ENCODE data around the gene MEX3B.

MEX3B gene

DNA sequence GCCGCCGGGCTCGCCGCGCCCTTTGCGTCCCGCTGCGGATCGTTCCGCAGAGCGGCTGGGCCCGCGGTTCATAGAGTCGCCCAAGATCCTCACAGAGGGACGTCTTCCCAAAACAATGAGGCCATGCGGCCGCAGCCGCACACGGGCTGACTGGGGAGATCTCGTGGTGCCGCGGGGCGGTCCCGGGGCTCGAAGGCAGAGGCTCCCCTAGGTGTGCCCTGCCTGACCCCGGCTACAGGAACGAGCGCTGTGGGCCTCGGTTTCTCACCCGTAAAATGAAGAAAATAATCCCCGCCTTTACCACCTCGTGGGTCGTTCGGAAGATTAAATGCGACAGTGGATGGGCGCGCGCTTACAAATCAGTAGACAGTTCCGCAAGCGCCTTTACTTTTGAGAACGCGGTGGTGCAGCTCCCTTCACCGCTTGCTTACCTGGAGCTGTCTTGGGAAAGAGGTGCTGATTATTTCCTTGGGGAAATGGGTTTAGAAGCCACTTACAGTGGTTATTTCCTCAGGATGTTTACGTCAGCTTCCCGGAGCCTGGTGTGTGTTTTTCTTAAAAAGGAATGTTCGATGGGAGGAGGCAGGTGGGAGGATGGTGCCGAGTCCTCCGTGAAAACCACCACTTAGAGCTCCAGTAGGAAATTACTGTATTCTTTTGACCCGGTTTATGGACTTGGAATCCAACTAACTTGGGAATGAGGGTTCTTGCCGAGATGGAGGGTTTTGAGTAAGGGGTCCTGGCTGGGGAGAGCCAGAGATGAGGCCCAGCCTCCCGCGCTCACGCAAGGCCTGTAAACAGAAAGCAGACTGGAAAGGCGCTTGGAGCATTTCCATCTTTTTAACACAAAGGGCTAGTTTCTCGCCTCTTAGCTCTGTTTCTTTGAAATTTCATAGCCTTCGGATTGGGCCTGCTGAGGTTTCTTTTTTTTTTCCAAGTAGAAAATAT lies 1.9 kb upstream of the MEX3B start:
- ChIA-PET CTCF (interaction anchor here (1.2 to 1.7 kb wide), 3 partner anchors 9 to 61 kb away, joined by 3 to 7 read pairs (median 6); no protein-coding TSS in a partner anchor), POLR2A (interaction anchor here (2.1 kb wide), 1 partner anchor 10 kb away, joined by 8 read pairs; no protein-coding TSS in a partner anchor)
- TF ChIP-seq L3MBTL2 (conservative IDR thresholded peaks at IDR 0.05): peak; percentile 92
- no peak for TF ChIP-seq ZNF384 (IDR thresholded peaks at IDR 0.05)
- DNase-seq (ENCODE audit: extremely low spot score): no peak

DNA sequence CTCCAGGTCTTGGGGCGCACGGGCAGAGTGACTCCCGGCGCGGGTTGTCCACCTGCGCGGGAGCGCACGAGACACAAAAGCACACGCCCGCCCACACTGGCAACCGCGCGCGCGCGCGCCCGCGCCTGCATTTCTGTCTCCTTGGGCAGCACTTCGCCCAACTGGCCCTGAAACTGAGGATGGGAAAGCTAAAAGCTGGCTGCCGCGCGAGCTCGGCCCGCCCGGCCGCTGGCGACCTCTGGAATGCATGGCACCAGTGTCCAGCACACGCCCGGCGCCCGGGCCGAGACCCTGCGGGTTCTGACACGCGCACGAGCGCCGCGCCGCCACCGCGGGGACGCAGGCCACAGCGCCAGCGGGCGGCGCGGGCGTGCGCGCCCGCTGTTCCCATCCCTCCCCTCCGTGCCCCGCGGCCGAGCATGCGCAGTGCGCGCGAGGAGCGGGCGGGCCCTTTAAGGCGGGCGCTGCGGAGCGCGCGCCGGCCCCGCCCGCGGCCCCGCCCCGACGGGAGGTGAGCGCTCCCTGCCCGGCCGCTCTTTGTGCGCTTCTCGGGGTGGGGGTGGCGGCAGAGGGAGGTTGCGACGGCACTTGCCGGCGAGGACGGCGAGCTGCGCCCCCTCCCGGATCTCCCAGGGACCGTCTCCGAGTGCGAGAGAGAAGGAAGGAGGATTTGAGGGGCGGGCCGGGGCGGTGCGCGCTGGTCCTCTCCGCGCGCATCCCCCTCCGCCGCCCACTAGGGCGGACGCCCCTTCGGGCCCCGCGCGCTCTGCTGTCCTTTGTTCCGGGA lies 1.0 kb upstream of the MEX3B start:
- DNase-seq (ENCODE audit: extremely low spot score): peak; percentile 97
- ChIA-PET CTCF (interaction anchor here (0.6 to 1.2 kb wide), 3 partner anchors 8 to 107 kb away, joined by 3 to 4 read pairs (median 3); no protein-coding TSS in a partner anchor), POLR2A (interaction anchor here (0.6 to 1.8 kb wide), 15 partner anchors 10 to 275 kb away, joined by 3 to 8 read pairs (median 4); no protein-coding TSS in a partner anchor)
- TF ChIP-seq HDGF (IDR thresholded peaks at IDR 0.05; ENCODE audit: borderline replicate concordance) (no peak), TARDBP (IDR thresholded peaks at IDR 0.05) (0 out of 2 replicates have a peak, but pooled peaks have one; percentile 18), LEF1 (IDR thresholded peaks at IDR 0.05; ENCODE audit: borderline replicate concordance) (no peak), ARNT (IDR thresholded peaks at IDR 0.05) (peak; percentile 59; the same call in 1 of the 2 replicates), SUZ12 (IDR thresholded peaks at IDR 0.05) (no peak), BHLHE40 (IDR thresholded peaks at IDR 0.05; ENCODE audit: borderline replicate concordance) (no peak), ELF4 (IDR thresholded peaks at IDR 0.05) (no peak), FOXM1 (IDR thresholded peaks at IDR 0.05; ENCODE audit: borderline replicate concordance) (peak; percentile 74), CTBP1 (IDR thresholded peaks at IDR 0.05; ENCODE audit: borderline replicate concordance) (peak; percentile 84)

DNA sequence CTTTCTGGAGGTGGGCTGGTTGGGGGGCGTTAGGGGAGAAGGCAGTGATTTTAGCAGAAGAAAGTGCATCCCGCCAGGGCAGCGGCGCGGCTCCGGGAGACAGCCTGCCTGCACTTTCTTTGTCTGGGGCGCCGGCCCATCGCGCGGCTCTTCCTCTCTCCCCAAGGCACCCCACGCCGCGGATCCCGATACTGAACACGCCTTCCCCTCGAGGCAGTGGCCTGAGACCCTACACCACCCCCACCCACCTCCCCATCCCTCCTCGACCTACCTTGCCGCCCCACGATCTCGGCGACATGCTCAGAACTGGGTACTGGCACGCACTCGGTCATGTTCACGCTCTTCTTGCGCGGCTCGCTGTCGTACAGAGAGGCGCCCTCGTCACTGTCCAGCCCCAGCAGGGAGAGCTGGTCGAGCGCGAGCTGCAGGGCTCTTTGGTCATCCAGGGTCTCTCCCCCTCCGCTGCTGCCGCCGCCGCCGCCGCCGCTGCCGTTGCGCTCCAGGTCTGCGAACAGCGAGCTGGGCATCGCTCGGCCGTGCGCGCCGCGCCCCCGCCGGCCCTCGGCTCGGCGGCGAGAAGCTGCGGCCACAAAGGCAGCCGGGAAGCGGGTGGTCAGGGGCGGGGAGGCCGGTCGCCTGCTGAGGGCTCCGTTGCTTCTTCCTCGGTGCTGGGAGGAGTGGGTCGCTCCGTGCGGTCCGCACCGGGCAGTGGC lies 483 bp downstream of the MEX3B start:
- peak; percentile 30 for DNase-seq (ENCODE audit: extremely low spot score)
- CTCF ChIA-PET: no interaction called here
- no peak for TF ChIP-seq BHLHE40 (IDR thresholded peaks at IDR 0.05; ENCODE audit: borderline replicate concordance)
- peak; percentile 31; the same call in 1 of the 2 replicates for TF ChIP-seq L3MBTL2 (conservative IDR thresholded peaks at IDR 0.05)
- POLR2A ChIA-PET: interaction anchor here (0.7 to 1.8 kb wide), 10 partner anchors 13 to 148 kb away, joined by 3 to 8 read pairs (median 4); no protein-coding TSS in a partner anchor

DNA sequence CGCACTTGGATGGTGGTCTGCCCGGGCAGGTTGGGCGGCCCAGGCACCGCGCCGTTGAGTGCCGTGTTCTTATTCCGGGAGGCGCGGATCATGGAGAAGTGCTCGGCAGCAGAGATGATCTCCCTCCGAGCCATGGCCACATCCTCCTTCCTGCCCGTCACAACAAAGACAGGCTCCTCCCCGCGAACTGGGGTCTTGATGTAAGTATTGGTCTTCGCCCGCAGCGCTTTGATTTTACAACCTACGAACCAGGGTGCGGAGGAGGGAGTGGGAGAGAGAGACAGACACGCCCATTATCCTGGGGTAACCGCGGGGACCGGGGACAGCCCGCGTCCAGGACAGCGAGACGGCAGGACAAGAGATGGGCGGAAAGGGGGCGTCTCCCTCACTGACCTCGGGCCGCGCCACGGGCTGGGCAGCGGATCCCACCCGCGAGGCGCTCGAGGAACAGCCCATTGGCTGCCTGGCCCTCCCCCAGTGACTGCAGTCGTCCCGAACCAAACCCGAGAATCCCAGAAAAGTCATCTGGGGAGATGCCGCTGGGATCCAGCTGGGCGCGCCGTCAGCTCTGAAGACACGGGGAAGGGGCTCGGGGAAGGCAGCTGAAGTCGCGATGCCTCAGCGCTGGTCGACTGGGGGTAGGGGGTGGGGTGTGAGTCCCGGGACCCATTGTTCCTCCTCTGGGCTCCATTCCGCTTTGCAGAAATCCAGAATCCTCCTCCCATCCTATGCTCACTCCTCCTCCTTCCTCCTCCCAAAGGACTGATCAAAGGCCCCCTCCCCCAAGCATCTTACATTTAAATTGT lies 1.2 kb downstream of the MEX3B start:
- TF ChIP-seq FOXA1 (IDR thresholded peaks at IDR 0.05) (no peak), SP1 (IDR thresholded peaks at IDR 0.05) (no peak), CTBP1 (IDR thresholded peaks at IDR 0.05; ENCODE audit: borderline replicate concordance) (no peak), TARDBP (IDR thresholded peaks at IDR 0.05) (no peak)
- DNase-seq (ENCODE audit: extremely low spot score): peak; percentile 28
- CTCF ChIA-PET: no interaction called here
- POLR2A ChIA-PET: interaction anchor here (1.0 to 1.1 kb wide), 3 partner anchors 14 to 104 kb away, joined by 3 to 5 read pairs (median 3); no protein-coding TSS in a partner anchor

DNA sequence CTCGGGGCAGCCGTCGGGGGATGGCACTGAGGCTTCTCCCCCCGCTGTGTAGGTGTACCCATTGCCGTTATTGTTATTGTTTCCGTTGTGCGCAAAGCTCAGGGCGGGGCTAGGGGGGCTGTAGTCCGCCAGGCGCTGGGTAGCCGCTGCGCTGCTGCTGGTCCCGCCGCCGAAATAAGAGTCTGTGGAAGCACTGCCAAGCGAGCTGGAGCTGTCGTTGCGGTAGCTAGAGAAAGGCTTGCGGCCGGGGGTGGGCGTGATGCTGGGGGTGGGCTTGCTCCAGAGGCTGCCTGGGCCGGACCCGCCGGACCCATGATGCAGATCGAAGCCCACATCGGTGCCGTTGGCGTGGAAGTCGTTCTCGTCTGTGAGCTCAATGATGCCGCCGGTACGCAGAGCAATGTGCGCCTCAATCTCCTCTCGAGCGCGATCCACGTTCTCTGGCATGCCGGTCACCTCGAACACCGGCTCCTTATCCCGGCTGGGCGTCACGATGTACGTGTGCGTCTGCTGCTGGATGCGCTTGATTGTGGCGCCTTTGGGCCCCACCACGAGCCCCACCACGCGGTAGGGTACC lies 1.9 kb downstream of the MEX3B start:
- CTCF ChIA-PET: interaction anchor here (1.5 kb wide), 1 partner anchor 64 kb away, joined by 3 read pairs; no protein-coding TSS in a partner anchor
- no peak for TF ChIP-seq ARNT (IDR thresholded peaks at IDR 0.05)
- no peak for TF ChIP-seq FOXM1 (IDR thresholded peaks at IDR 0.05; ENCODE audit: borderline replicate concordance)
- no peak for TF ChIP-seq TARDBP (IDR thresholded peaks at IDR 0.05)
- no peak for TF ChIP-seq CTBP1 (IDR thresholded peaks at IDR 0.05; ENCODE audit: borderline replicate concordance)
- TF ChIP-seq FOXA1 (IDR thresholded peaks at IDR 0.05): no peak
- no peak for TF ChIP-seq NFRKB (IDR thresholded peaks at IDR 0.05)
- no peak for TF ChIP-seq ZNF384 (IDR thresholded peaks at IDR 0.05)
- no peak for TF ChIP-seq LEF1 (IDR thresholded peaks at IDR 0.05; ENCODE audit: borderline replicate concordance)
- TF ChIP-seq, protein P1, sequence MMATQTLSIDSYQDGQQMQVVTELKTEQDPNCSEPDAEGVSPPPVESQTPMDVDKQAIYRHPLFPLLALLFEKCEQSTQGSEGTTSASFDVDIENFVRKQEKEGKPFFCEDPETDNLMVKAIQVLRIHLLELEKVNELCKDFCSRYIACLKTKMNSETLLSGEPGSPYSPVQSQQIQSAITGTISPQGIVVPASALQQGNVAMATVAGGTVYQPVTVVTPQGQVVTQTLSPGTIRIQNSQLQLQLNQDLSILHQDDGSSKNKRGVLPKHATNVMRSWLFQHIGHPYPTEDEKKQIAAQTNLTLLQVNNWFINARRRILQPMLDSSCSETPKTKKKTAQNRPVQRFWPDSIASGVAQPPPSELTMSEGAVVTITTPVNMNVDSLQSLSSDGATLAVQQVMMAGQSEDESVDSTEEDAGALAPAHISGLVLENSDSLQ (IDR thresholded peaks at IDR 0.05): no peak
- no peak for TF ChIP-seq FOXK2 (IDR thresholded peaks at IDR 0.05)
- TF ChIP-seq L3MBTL2 (conservative IDR thresholded peaks at IDR 0.05): no peak
- no peak for TF ChIP-seq HDGF (IDR thresholded peaks at IDR 0.05; ENCODE audit: borderline replicate concordance)
- no peak for TF ChIP-seq SUZ12 (IDR thresholded peaks at IDR 0.05)
- no peak for TF ChIP-seq BHLHE40 (IDR thresholded peaks at IDR 0.05; ENCODE audit: borderline replicate concordance)
- no peak for TF ChIP-seq SP1 (IDR thresholded peaks at IDR 0.05)
- TF ChIP-seq ELF4 (IDR thresholded peaks at IDR 0.05): no peak
- POLR2A ChIA-PET: interaction anchor here (1.1 kb wide), 1 partner anchor 104 kb away, joined by 3 read pairs; no protein-coding TSS in a partner anchor
- no peak for DNase-seq (ENCODE audit: extremely low spot score)

All from HEK293T (cell line).